Neural cell (in vitro differentiated cells): ENCODE measurements around the gene AKAP5.
"Not testable (repeated sequence)": the region's sequence is repeated elsewhere in the genome, so short reads cannot be mapped to it uniquely, and the experiment has no call there.

ENCODE experiments used
- CTCF ChIP-seq: fragments of 450-650 bp; IDR thresholded peaks from 2 replicates; pipeline ENCODE4 v1.5.1; 2014; ENCODE audit warnings: antibody characterized with exemption, mild to moderate bottlenecking, moderate library complexity; ENCODE audit not compliant: poor library complexity, severe bottlenecking
- EP300 ChIP-seq: fragments of 450-650 bp; conservative IDR thresholded peaks from 2 replicates; pipeline ENCODE4 v1.6.1; 2014; ENCODE audit warnings: antibody characterized with exemption, mild to moderate bottlenecking, moderate library complexity; ENCODE audit not compliant: poor library complexity, severe bottlenecking
- EZH2 ChIP-seq: fragments of 200-600, 300-800 bp; shearing (Covaris generic), sonication (generic); IDR thresholded peaks from 2 replicates; pipeline ENCODE4 v1.6.1; 2014; ENCODE audit warnings: antibody characterized with exemption, low read length, borderline replicate concordance, mild to moderate bottlenecking; ENCODE audit not compliant: insufficient read depth, poor library complexity, severe bottlenecking
- RAD21 ChIP-seq: fragments of 450-650 bp; conservative IDR thresholded peaks from 2 replicates; pipeline ENCODE4 v1.6.1; 2014; ENCODE audit warnings: antibody characterized with exemption, mild to moderate bottlenecking, moderate library complexity
- REST ChIP-seq: IDR thresholded peaks from 2 replicates; pipeline ENCODE4 v1.6.1; 2012; ENCODE audit warnings: borderline replicate concordance
- SMC3 ChIP-seq: fragments of 450-650 bp; conservative IDR thresholded peaks from 2 replicates; pipeline ENCODE4 v1.6.1; 2014; ENCODE audit warnings: antibody characterized with exemption, mild to moderate bottlenecking, moderate library complexity; ENCODE audit not compliant: poor library complexity
- TAF1 ChIP-seq: IDR thresholded peaks from 2 replicates; pipeline ENCODE4 v1.6.1; 2012; ENCODE audit warnings: low read depth

- TF ChIP-seq EZH2, RAD21, CTCF, SMC3, EP300, REST, TAF1: not testable (repeated sequence)
Measured at GRCh38 chr14:64517667-64518066, 52.4 kb downstream of the AKAP5 start.
